Stimulated activated CD4-positive, alpha-beta T cell treated with anti-CD3 and anti-CD28 coated beads, Interleukin-15, amount 100 ng/mL, for 24 hours (primary cell): ENCODE measurements around the gene GJA10.
"Not testable (repeated sequence)": the region's sequence is repeated elsewhere in the genome, so short reads cannot be mapped to it uniquely, and the experiment has no call there.

Experiments
- DNase-seq: peaks from one replicate; pipeline ENCODE4 v3.0.0-alpha.2; 2020

Gene GJA10

GRCh38 chr6:89894169-89894568 lies at the start of gene GJA10:
TSS of gene GJA10 (plus strand) at chr6:89894469. CDS start at chr6:89894469, 0 bp downstream.
- DNase-seq: no peak

GRCh38 chr6:89847513-89847912 lies 46.8 kb upstream of the GJA10 start:
- not testable (repeated sequence) for DNase-seq

DNA sequence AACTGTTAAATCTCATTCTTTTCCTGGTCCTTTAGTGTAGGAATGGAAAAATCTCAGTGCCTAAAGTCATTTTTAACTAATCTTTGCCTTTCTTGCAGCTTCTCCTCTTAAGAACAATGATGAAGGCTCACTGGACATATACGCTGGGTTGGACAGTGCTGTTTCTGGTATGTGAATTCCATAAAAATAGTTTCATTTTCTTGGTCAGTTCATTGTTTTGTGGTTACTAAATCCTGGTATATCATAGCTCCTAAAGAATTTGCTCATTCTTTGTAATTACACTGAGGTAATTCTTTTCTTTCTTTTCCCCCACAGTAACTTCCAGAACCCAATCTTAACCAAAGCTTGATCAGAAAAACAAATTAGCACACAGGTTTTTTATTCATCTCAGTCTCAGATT lies 41.2 kb upstream of the GJA10 start:
- DNase-seq: no peak

- DNase-seq: no peak
These were observed 36.2 kb upstream of the GJA10 start for GRCh38 chr6:89858041-89858440.

- no peak for DNase-seq
These were observed 34.5 kb upstream of the GJA10 start for GRCh38 chr6:89859744-89860143.

GRCh38 chr6:89862273-89862672 lies 32.0 kb upstream of the GJA10 start:
- DNase-seq: no peak

GRCh38 chr6:89862698-89863097 lies 31.6 kb upstream of the GJA10 start:
- DNase-seq: no peak

DNA sequence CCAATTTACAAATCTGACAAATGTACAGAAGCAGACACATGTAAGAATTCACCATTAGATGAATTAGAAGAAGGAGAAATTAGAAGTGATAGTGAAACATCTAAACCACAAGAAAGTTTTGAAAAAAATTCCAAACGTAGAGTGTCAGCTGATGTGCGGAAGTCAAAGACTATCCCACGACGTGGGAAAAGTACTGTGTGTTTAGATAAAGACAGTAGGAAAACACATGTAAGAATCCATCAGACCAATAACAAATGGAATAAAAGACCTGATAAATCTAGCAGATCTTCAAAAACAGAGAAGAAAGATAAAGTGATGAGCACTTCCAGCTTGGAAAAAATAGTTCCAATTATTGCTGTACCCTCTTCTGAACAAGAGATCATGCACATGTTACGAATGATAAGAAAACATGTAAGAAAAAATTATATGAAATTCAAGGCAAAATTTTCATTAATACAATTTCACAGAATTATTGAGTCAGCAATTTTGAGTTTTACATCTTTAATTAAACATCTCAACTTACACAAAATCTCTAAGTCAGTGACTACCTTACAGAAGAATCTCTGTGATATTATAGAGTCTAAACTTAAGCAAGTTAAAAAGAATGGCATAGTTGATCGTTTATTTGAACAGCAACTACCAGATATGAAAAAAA lies 28.1 kb upstream of the GJA10 start:
- DNase-seq: no peak

DNA sequence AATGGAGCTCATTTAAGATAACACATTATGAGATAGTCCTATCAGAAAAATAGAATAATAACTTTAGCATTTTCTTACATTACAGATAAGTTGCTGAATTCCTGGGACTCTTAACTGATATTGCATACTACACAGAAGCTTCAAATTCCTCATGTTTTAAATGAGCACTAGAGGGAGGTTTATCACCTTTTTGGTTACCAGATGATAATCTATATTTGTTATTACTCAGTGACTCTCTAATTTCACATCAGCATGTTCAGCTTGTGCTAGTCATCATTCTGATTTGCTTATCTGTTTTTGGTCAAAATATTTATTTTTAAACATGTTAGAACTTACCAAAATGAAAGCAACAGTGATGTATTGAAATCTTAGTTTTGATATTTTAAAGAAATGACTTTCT lies 20.5 kb upstream of the GJA10 start:
- no peak for DNase-seq

DNA sequence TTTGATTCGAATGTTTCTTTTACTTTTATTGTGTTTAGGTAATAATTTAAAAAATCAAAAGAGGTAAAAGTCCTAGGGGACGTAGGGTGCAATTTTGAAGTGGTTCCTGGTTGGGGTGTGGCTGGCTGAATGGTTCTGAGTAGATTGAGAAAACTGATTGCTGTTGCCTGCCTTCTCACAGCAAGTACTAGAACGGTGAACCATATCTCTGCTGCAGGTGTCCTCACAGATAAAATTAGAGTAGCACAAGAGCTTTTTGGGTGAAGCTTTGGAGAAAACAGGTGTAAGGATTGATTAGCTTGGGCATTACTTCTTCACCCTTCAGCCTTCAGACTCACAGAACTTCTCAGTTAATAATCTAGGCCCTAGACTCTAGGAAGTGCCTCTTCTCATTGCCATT lies 19.8 kb upstream of the GJA10 start:
- DNase-seq: no peak

DNA sequence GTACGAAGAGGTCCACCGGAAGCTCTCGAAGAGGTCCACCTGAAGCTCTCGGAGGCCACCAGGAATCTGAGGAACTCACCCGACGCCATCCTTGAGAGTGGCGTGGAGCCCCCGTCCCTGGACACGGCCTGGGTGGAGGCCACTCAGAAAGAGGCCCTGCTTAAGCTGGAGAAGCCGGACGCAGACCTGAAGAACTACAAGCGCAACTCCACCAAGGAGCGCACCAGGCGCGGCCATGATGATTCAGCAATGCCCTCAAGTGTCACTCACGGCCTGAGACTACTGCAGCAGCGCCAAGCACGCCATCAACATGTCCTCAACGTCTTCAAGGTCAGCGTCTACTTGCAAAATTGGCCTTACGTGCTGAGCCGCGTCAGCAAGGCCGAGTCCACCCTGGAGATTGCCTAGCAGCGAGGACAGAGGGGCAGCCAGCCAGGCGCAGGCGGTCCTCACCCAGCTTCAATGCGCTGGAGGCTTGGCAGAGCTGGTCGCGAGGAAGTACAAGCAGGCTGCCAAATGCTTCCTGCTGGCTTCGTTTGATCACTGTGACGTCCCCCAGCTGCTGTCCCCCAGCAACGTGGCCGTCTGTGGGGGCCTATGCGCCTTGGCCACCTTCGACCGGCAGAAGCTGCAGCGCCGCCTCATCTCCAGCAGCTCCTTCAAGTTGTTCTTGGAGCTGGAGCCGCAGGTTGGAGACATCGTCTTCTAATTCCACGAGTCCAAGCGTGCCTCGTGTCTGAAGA lies 7.7 kb upstream of the GJA10 start:
- no peak for DNase-seq

DNA sequence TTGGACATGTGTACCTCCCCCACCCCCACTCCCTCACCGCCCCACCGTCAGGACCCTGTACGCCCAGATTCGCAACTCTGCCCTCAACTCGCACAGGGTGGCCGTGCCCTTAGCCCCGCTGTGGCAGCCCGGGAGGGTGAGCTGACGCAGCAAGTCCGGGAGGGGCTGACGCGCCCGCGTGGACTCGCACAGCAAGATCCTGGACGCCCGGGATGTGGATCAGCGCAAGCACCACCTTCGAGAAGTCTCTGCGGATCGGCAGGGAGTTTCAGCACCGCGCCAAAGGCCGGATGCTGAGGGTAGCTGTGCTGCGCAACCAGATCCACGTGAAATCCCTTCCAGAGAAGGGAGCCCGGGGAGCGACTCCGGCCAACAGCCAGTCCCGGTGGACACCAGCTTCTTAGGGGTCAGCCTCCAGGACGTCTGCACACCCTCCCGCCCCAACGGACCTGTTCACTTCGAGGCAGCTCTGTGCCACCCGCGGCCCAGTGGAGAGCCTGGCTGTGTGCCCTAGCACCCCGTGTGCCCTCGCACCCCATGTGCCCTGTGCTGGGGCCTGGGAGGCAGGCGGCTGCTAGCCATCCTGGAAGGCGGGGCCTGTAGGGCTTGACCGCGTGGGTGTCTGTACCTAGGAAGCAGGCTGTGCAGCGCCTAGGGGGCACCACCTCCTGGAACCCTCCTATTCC lies 6.7 kb upstream of the GJA10 start:
- DNase-seq: peak; percentile 24

- DNase-seq: no peak
These were observed 6.1 kb upstream of the GJA10 start for GRCh38 chr6:89888138-89888514.

GRCh38 chr6:89888871-89889270 lies 5.4 kb upstream of the GJA10 start:
- no peak for DNase-seq

DNA sequence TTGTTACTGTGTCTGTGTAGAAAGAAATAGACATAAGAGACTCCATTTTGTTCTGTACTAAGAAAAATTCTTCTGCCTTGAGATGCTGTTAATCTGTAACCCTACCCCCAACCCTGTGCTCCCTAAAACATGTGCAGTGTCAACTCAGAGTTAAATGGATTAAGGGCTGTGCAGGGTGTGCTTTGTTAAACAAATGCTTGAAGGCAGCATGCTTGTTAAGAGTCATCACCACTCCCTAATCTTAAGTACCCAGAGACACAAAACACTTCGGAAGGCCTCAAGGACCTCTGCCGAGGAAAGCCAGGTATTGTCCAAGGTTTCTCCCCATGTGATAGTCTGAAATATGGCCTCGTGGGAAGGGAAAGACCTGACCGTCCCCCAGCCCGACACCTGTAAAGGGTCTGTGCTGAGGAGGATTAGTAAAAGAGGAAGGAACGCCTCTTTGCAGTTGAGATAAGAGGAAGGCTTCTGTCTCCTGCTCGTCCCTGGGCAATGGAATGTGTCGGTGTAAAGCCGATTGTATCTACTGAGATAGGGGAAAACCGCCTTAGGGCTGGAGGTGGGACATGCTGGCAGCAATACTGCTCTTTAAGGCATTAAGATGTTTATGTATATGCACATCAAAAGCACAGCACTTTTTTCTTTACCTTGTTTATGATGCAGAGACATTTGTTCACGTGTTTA lies 3.3 kb upstream of the GJA10 start:
- not testable (repeated sequence) for DNase-seq

DNA sequence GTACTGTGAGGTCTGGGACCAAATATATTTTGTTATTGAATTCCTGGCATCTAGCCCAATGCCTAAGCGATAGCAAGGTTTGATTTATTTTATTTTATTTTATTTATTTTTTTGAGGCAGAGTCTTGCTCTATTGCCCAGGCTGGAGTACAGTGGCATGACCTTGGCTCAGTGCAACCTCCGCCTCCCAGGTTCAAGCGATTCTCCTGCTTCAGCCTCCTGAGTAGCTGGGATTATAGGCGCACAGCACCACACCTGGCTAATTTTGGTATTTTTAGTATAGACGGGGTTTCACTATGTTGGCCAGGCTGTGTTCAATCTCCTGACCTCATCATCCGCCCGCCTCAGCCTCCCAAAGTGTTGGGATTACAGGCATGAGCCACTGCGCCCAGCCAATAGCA lies 1.7 kb upstream of the GJA10 start:
- not testable (repeated sequence) for DNase-seq

GRCh38 chr6:89895276-89895874 lies 1.1 kb downstream of the GJA10 start:
- DNase-seq: no peak

DNA sequence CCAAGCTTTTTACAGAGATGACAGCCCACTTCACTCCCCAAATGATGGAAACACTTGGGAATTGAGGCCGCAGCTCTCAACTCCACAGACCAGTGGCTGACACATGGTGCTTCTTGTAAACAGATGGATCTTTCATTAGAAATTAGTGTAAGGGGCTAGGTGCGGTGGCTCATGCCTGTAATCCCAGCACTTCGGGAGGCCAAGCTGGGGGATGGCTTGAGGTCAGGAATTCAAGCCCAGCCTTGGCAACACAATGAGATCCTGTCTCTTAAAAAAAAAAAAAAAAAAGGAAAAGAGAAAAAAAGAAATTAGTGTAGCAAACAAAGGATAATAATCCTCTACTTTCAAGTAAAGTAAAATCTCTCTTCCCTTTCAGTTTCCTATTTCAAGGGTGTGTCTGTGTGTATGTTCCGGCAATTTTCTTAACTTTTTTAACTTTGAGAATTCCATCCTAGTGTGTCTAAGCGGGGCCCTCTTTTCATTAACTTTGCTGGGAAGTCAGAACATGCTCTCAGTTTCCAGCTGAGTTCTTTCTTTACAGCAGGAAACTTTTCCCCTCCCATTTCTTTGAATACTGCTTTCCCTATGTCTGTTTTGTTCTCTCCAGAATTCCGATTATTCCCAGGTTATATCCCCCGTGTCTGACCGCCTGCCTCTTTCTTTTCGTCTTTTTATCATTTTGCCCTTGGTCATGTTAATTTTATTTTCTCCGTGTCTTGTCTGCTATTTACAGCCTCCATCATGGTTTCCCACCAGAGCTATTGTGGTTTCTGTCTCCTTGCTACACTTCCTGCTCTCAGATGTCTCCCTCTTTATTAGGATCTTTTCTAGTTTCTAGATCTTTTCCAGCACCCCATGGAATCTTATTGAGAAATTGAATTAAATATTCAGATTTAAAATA lies 16.0 kb downstream of the GJA10 start:
- DNase-seq: not testable (repeated sequence)

GRCh38 chr6:89910902-89911240 lies 16.6 kb downstream of the GJA10 start:
- no peak for DNase-seq

DNA sequence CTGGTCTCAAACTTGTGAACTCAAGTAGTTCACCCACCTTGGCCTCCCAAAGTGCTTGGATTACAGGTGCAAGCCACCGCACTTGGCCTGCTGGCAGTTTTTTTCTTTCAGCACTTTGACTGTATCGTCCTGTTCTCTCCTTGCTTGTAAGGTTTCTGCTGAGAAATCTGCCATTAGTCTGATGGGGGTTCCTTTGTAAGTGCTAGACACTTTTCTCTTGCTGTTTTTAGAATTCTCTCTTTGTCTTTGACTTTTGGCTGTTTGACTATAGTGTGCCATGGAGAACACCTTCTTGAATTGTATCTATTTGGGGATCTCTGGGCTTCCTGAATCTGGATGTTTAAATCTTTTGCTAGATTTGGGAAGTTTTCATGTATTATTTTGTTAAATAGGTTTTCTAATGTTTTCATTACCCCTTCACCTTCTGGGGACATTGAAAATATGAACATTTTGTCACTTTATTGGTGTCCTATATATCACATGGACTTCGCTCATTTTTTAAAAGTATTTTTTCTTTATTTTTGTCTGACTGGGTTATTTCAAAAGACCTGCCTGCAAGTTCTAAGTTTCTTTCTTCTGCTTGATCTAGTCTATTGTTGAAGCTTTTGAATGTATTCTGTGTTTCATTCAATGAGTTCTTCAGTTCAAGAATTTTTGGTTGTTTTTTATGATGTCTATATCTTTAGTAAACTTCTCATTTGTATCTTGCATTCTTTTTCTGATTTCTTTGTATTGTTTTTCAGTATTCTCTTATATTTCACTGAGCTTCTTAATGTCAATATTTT lies 22.1 kb downstream of the GJA10 start:
- DNase-seq: no peak

- DNase-seq: no peak
These were observed 22.9 kb downstream of the GJA10 start for GRCh38 chr6:89917216-89917615.
